ENCODE results near the gene ITGB7.

Gene ITGB7

GRCh38 chr12:53191885-53192530 is 15.0 kb downstream of the ITGB7 start:
- TF ChIP-seq, protein P1, sequence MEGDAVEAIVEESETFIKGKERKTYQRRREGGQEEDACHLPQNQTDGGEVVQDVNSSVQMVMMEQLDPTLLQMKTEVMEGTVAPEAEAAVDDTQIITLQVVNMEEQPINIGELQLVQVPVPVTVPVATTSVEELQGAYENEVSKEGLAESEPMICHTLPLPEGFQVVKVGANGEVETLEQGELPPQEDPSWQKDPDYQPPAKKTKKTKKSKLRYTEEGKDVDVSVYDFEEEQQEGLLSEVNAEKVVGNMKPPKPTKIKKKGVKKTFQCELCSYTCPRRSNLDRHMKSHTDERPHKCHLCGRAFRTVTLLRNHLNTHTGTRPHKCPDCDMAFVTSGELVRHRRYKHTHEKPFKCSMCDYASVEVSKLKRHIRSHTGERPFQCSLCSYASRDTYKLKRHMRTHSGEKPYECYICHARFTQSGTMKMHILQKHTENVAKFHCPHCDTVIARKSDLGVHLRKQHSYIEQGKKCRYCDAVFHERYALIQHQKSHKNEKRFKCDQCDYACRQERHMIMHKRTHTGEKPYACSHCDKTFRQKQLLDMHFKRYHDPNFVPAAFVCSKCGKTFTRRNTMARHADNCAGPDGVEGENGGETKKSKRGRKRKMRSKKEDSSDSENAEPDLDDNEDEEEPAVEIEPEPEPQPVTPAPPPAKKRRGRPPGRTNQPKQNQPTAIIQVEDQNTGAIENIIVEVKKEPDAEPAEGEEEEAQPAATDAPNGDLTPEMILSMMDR (IDR thresholded peaks at IDR 0.05) = no peak
- Histone ChIP-seq H3K27me3 (peaks cover 19% of the 10 kb centered on the region), H3K4me1 (ENCODE audit: control insufficient read depth in 1 of 2, insufficient read depth in 1 of 2, low read depth in 1 of 2, low read length in 1 of 2) (no peaks in the 10 kb centered on the region), H3K9me3 (no peaks in the 10 kb centered on the region), H3K27ac (no peak overlapping the region), H3K4me3 (ENCODE audit: low read depth in 1 of 2, low read length in 1 of 2) (no peak overlapping the region), H3K36me3 (peaks cover 52% of the 10 kb centered on the region)

DNA sequence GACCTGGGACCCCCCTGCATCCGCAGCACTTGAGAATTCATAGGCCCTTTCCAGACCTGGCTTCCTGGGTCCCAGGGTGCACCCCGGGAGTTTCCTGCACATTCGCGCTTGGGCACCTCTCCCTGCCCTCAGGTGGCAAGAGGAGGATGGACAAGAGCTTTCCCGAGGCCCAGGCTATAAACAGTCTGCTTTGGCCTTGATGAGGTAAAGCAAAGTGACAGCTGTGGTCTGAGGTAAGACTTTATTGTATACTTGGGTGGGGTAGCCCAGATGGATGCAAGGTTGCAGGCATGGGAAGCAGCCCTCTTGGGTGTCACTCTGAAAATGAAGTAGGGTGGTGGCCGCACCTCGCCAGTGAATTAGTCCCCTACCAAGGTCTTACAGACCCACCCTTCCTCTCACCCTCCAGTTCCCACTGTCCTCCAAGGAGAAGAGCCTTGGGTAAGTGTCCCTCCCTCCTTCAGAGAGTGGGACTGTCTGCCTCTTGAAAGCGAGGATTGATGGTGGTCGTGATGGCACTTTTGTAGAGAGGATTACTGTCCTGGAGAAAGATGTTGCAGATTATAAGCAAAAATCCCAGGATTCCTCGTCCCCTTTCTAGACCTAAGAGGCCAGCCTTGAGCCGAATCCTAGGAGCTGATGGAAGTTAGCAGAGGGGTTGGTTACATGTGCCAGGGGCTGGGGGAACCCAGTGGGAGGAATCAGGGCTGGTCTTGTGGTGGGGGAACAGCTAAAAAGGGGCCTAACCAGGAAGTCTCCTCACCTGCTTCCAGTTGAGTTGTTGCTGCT is 15.8 kb downstream of the ITGB7 start:
- Histone ChIP-seq H3K9me3 (no peaks in the 10 kb centered on the region), H3K4me1 (ENCODE audit: control insufficient read depth in 1 of 2, insufficient read depth in 1 of 2, low read depth in 1 of 2, low read length in 1 of 2) (no peaks in the 10 kb centered on the region), H3K27ac (no peak overlapping the region), H3K27me3 (peaks cover 12% of the 10 kb centered on the region), H3K4me3 (ENCODE audit: low read depth in 1 of 2, low read length in 1 of 2) (no peak overlapping the region), H3K36me3 (peaks cover 60% of the 10 kb centered on the region)
- TF ChIP-seq, protein P1 (IDR thresholded peaks at IDR 0.05) = no peak

DNA sequence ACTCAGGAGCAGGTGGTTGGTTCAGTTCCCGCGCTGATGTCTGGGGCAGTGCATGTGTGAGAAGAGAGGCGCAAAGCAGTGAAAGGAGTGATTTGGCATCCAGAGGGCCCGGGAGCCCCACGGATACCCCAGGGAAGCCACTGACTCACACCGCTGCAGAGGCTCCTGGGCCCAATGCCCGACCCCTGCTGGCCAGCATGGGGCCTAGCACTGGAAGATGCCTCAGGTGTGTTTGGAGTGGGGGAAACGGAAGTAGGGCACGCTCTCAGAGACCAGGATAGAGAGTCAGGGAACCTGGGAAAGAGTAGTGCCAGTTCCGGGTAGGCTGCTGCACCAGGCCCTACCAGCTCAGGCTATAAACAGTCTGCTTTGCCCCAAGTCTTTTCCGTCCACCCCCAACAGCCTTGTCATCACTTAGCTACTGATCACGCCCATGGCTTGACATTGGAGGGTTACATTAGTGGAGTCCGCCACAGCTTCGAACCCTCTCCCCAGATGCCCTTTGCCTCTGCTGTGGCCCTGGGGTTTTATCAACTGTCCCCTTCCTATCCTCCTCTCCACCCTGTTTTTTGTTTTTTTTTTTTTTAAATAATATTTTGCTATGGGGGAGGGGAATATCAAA is 16.8 kb downstream of the ITGB7 start:
- no peaks in the 10 kb centered on the region for H3K4me1 ChIP-seq (ENCODE audit: control insufficient read depth in 1 of 2, insufficient read depth in 1 of 2, low read depth in 1 of 2, low read length in 1 of 2)
- TF ChIP-seq, protein P1 (IDR thresholded peaks at IDR 0.05) = no peak
- H3K9me3 ChIP-seq = no peaks in the 10 kb centered on the region
- H3K36me3 ChIP-seq = peaks cover 70% of the 10 kb centered on the region
- H3K4me3 ChIP-seq (ENCODE audit: low read depth in 1 of 2, low read length in 1 of 2) = no peak overlapping the region
- no peak overlapping the region for H3K27ac ChIP-seq
- peaks cover 9% of the 10 kb centered on the region for H3K27me3 ChIP-seq

- H3K27ac ChIP-seq = no peak overlapping the region
- H3K9me3 ChIP-seq = no peaks in the 10 kb centered on the region
- no peak overlapping the region for H3K4me3 ChIP-seq (ENCODE audit: low read depth in 1 of 2, low read length in 1 of 2)
- H3K4me1 ChIP-seq (ENCODE audit: control insufficient read depth in 1 of 2, insufficient read depth in 1 of 2, low read depth in 1 of 2, low read length in 1 of 2) = peaks cover 9 to 10% of the 10 kb centered on the region in 2 experiments
- TF ChIP-seq, protein P1 (IDR thresholded peaks at IDR 0.05) = no peak
- peaks cover 78% of the 10 kb centered on the region for H3K36me3 ChIP-seq
- no peaks in the 10 kb centered on the region for H3K27me3 ChIP-seq
Measured at GRCh38 chr12:53187145-53187899, 19.7 kb downstream of the ITGB7 start.

- peaks cover 15 to 16% of the 10 kb centered on the region in 2 experiments for H3K4me1 ChIP-seq (ENCODE audit: control insufficient read depth in 1 of 2, insufficient read depth in 1 of 2, low read depth in 1 of 2, low read length in 1 of 2)
- no peaks in the 10 kb centered on the region for H3K27me3 ChIP-seq
- H3K9me3 ChIP-seq = no peaks in the 10 kb centered on the region
- H3K36me3 ChIP-seq = peaks cover 72% of the 10 kb centered on the region
- TF ChIP-seq, protein P1 (IDR thresholded peaks at IDR 0.05) = no peak
- no peak overlapping the region for H3K27ac ChIP-seq
- H3K4me3 ChIP-seq (ENCODE audit: low read depth in 1 of 2, low read length in 1 of 2) = no peak overlapping the region
Measured at GRCh38 chr12:53186745-53187144, 20.3 kb downstream of the ITGB7 start.
